Transverse colon (tissue), 4 donors: ENCODE results near the gene SLC25A24.

Source experiments
- CTCF ChIP-seq, 5 experiments: fragments of 200-600 bp in 3 of 5; fragments of 450-650 bp in 2 of 5; sonication (generic) in 3 of 5; IDR thresholded peaks; 1 replicate in 2 of 5; 2 replicates in 3 of 5; pipeline ENCODE4 v1.5.1; 2016 to 2017; ENCODE audit warnings: antibody characterized with exemption in 5 of 5, inconsistent platforms in 3 of 5, mild to moderate bottlenecking in 2 of 5, moderate library complexity in 1 of 5
- POLR2A ChIP-seq: fragments of 450-650 bp; IDR thresholded peaks from one replicate; pipeline ENCODE4 v1.6.1; 2016; ENCODE audit warnings: antibody characterized with exemption, mild to moderate bottlenecking, moderate library complexity
- POLR2AphosphoS5 ChIP-seq, 3 donors: sonication (generic); formaldehyde crosslinking; IDR thresholded peaks; one replicate each; pipeline ENCODE4 v1.6.1; 2016; ENCODE audit warnings: antibody characterized with exemption in 3 of 3

GRCh38 chr1:108140177-108140576, 60.0 kb downstream of the SLC25A24 start:
- TF ChIP-seq POLR2AphosphoS5 (IDR thresholded peaks at IDR 0.05) = no peak
- TF ChIP-seq POLR2A = no peak
- no peak for TF ChIP-seq CTCF (IDR thresholded peaks at IDR 0.05)
